ENCODE data around the gene NPLOC4. TPM values are rescaled to one million over a fixed set of nuclear protein-coding genes. Genes with fewer than 3 reads are reported as not detected.

NPLOC4 gene
- total RNA-seq, 1 donor, result 63.8 TPM

DNA sequence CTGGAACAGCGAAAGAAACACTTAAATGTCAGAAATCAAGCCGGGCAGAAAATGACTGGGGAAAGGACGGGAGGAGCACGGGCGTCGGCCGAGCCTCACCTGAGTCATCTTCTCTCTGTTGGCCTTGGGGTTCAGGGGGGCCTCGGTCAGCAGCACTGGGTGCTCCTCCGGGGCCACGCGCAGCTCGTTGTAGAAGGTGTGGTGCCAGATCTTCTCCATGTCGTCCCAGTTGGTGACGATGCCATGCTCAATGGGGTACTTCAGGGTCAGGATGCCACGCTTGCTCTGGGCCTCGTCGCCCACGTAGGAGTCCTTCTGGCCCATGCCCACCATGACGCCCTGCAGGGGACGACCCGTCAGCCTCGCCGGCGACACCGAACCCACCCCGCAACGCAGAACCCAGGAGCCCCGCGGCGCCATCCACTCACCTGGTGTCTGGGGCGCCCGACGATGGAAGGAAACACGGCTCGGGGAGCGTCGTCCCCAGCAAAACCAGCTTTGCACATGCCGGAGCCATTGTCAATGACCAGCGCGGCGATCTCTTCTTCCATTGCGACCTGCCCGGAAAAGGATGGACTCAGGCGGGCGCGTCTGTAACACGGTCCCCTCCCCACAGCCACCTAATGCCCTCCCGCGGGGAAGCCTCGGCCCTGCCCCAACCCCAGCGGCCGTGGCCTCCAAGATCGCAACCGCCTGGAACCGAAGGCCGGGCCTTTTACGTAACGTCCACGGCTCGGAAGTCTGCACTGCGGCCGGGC lies 124.9 kb downstream of the NPLOC4 start:
- DNase-seq (ENCODE audit: low read depth in 2 of 3, low spot score in 2 of 3), result no peak

DNA sequence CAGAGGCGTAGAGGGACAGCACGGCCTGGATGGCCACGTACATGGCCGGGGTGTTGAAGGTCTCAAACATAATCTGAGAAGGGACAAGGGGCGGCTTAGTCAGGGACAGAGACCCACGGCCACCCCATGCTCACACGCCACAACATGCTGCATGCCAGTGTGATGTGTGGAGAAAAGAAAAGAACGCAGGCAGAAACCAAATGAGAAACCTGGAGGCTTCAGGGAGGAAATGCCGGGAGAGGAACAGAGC lies 125.4 kb downstream of the NPLOC4 start:
- DNase-seq (ENCODE audit: low read depth in 2 of 3, low spot score in 2 of 3), result no peak

- no peak for DNase-seq (ENCODE audit: low read depth in 2 of 3, low spot score in 2 of 3)
These were observed 125.9 kb downstream of the NPLOC4 start for GRCh38 chr17:81510785-81511553.

GRCh38 chr17:81509972-81510784 lies 126.7 kb downstream of the NPLOC4 start:
- DNase-seq (ENCODE audit: low read depth in 2 of 3, low spot score in 2 of 3), result no peak

DNA sequence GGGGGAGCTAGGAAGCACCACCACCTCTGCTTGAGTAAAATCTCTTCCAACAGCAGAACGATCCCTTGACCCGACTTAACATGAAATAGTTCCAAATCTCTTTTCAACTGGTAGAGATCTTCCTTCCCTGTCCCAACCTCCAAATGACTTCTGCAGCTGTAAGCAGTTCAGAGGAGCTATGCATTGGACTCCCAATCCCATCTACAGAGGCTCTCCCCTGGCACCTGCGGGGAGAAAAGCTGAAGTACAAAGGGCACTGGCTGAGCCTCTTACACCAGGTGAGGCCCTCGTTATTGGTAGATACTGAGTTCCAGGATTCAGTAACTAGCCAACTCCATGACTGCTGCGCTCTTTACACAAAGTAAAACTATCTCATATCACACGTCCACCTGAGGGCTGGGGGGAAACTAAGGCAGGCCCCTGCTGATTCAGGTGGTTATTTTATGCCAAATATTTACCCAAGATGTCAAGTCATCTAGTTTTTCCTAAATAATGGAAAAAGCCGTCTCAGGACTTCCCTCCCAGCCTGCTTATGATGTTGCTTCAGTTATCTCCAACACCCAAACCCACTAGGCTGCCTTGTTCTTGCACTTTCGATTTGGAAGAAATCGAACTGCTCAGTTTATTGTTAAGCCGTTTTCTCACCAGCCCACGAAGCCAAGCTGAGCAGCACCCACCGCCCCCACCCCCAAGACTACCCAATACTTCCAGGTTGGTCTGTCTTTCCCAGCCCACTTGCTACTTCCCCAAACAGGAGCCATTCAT lies 127.5 kb downstream of the NPLOC4 start:
- peak in 2 of 3 donors; percentile 45 to 47 for DNase-seq (ENCODE audit: low read depth in 2 of 3, low spot score in 2 of 3)

DNA sequence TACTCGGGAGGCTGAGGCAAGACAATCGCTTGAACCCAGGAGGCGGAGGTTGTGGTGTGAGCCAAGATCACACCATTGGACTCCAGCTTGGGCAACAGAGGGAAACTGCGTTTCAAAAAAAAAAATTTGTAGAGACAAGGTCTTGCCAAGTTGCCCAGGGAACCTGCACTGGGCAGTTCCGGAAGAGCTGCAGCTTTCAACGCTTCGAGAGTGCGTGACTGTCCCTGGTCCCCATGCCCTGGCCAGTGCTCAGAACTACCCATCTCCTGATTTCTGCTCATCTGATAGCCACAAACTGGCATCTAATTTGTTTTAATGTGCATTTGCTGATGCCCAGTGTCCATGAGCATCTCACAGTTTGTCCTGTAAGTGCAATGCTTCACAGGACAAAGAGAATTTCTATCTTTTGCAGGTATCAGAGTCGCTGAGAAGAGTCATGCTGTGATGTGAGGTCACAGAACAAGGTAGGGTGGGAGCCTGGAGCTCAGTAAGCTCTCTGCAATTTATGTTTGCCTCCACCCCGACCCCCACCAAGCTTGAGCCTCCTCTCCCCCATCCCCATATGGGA lies 128.2 kb downstream of the NPLOC4 start:
- DNase-seq (ENCODE audit: low read depth in 2 of 3, low spot score in 2 of 3), result no peak

Small RNA genes lying within 50 kb of the gene (small RNA-seq; reads per million reads assigned to genes)
- not detected for gene RF00019

Other genes with a start within 250 kb of the NPLOC4 start
- 21.3 TPM for gene BAHCC1, start 241.7 kb downstream of the NPLOC4 start, total RNA-seq
- 8,913 TPM for gene ACTG1, start 124.3 kb downstream of the NPLOC4 start, total RNA-seq
- 2.2 TPM for gene FSCN2, start 108.7 kb downstream of the NPLOC4 start, total RNA-seq
- gene FAAP100, start 84.8 kb downstream of the NPLOC4 start, total RNA-seq, result 27.7 TPM
- gene TSPAN10, start 84 bp upstream of the NPLOC4 start, total RNA-seq, result 0.27 TPM
- 14.8 TPM for gene PDE6G, start 19.4 kb upstream of the NPLOC4 start, total RNA-seq
- 80.0 TPM for gene OXLD1, start 29.5 kb upstream of the NPLOC4 start, total RNA-seq
- gene CCDC137, start 29.6 kb upstream of the NPLOC4 start, total RNA-seq, result 8.3 TPM
- 27.5 TPM for gene ARL16, start 46.7 kb upstream of the NPLOC4 start, total RNA-seq
- gene HGS, start 46.9 kb upstream of the NPLOC4 start, total RNA-seq, result 82.9 TPM
- gene MRPL12, start 66.3 kb upstream of the NPLOC4 start, total RNA-seq, result 11.6 TPM
- 11.6 TPM for gene SLC25A10, start 75.2 kb upstream of the NPLOC4 start, total RNA-seq
- gene GCGR, start 167.0 kb upstream of the NPLOC4 start, total RNA-seq, result not detected
- 65.2 TPM for gene MCRIP1, start 196.2 kb upstream of the NPLOC4 start, total RNA-seq
- gene PPP1R27, start 197.9 kb upstream of the NPLOC4 start, total RNA-seq, result 1.3 TPM
- gene P4HB, start 223.4 kb upstream of the NPLOC4 start, total RNA-seq, result 277 TPM
- 206 TPM for gene ARHGDIA, start 234.2 kb upstream of the NPLOC4 start, total RNA-seq

Measured in hematopoietic multipotent progenitor cell (in vitro differentiated cells).